ENCODE data around the gene ZNF205.

GRCh38 chr16:3140603-3141427 is 28.4 kb downstream of the ZNF205 start:
- no peak for TF ChIP-seq CTCF (conservative IDR thresholded peaks at IDR 0.05; ENCODE audit: low read depth, low read length)
- TF ChIP-seq EZH2phosphoT487 (IDR thresholded peaks at IDR 0.05; ENCODE audit: borderline replicate concordance, low read length), result no peak
